SH-SY5Y (cell line): ENCODE results near the gene TGFBR3.

Experiments used
- GATA2 ChIP-seq: IDR thresholded peaks from 2 replicates; pipeline ENCODE4 v1.6.1; 2011; ENCODE audit warnings: mild to moderate bottlenecking, low read depth, low read length
- GATA3 ChIP-seq: IDR thresholded peaks from 2 replicates; pipeline ENCODE4 v1.6.1; 2011; ENCODE audit warnings: low read depth, mild to moderate bottlenecking, low read length, moderate library complexity

The TGFBR3 gene

DNA sequence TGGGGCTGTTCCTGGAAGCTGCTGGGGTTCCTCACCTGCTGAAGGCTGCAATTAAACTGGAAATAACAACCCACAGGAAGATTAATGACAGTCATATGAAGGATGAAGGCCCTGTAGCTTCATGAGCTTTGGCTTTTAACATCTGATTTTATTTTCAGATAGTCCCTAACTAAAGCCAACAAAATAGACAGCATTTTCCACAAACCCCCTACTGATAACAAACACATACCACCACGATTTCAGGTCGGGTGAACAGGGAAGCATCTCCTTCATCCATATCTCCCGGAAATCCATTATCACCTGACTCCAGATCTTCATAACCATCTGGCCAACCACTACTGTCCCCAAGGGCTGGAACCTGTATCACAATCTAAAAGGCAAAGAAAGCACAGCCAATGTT lies 169.6 kb downstream of the TGFBR3 start:
- TF ChIP-seq GATA3 (no peak), GATA2 (no peak)

DNA sequence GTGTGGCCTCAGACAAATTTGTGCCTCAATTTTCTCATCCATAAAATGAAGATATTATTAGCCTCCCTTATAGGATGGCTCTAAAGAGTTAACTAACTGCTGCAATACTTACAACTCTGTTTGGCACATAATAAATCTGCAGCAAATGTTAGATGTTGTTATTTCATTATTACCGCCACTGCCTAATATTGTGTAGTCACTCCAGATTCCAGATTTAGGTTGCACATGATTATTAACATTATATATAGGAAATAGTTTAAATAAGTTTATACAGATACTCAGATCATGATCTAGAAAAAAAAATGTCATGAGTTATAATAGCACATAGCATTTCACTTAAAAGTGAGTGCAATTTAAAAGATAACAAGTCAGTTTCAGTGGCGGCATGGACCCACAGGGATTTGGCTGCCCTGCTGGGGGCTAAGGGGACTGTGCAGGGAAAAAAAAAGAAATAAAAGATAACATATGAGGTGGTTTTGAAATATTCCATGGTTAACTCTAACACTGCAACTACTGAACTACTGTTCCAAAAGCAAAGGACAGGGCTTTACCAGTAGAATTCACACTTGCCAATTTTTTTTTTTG lies 170.4 kb downstream of the TGFBR3 start:
- no peak for TF ChIP-seq GATA3
- no peak for TF ChIP-seq GATA2

GRCh38 chr1:91714867-91715381 lies 171.0 kb downstream of the TGFBR3 start:
- TF ChIP-seq GATA3 = no peak
- TF ChIP-seq GATA2 = no peak

- TF ChIP-seq GATA2 (no peak), GATA3 (no peak)
These were observed 172.7 kb downstream of the TGFBR3 start for GRCh38 chr1:91712981-91713841.

- no peak for TF ChIP-seq GATA3
- no peak for TF ChIP-seq GATA2
These were observed 173.6 kb downstream of the TGFBR3 start for GRCh38 chr1:91712393-91712792.

- no peak for TF ChIP-seq GATA2
- no peak for TF ChIP-seq GATA3
These were observed 174.3 kb downstream of the TGFBR3 start for GRCh38 chr1:91711504-91712247.

- TF ChIP-seq GATA2 = no peak
- no peak for TF ChIP-seq GATA3
These were observed 175.7 kb downstream of the TGFBR3 start for GRCh38 chr1:91710261-91710660.

DNA sequence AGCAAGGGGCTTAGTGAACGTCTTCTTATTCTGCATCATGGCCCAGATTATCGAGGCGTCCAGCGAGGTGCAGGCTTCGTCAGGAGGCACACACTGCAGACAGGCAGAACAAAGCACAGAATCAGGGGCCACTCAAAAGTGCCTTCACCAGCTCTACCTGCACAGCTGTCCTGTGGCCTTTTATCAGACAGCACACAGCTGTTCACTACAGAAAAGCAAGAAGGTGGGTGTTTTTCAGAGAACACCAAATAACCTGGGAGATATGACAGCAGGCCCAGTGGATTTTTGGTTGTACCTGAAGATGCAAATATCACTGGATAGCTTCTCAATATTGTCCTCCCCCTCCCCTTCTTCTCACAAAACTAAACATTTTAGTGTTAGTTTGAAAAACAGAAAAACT lies 177.3 kb downstream of the TGFBR3 start:
- TF ChIP-seq GATA3 (no peak), GATA2 (no peak)

GRCh38 chr1:91707890-91708218 lies 178.1 kb downstream of the TGFBR3 start:
- no peak for TF ChIP-seq GATA2
- no peak for TF ChIP-seq GATA3

DNA sequence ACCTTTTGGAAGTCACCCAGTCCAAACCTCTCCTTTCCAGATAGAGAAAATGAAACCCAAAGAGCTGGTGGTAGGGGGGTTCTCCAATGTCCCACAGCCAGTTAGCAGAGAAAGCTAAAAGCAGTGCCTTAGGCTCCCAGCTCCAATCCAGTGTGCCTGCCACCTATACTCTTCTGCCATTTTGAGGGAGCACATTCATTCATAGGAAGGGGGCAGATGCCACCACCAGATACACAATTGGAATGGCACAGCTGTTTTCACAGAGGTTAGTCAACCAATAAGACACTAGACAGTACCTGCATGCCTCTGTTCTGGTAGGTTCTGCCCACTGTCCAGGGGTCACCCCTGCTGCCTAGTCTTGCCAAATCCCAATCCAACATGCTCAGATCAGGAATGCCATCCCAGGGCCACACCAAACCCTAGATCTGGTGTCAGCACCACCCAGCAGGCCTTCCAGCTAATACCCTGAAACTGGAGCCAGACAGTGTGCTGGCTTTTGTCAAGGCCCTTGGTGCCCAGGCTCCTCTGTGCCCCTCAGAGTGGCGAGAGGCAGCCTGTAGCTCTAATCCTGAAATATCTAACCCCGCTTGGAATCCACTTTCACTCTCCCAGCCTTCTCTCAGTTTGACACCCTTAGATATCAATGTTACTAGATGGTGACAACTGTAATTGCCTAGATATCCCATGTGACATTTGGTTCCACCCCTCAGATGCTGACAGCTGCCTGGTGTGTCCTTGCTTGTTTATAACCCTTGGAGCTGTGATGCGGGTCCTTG lies 178.6 kb downstream of the TGFBR3 start:
- TF ChIP-seq GATA3 (no peak), GATA2 (no peak)

GRCh38 chr1:91706140-91706957 lies 179.6 kb downstream of the TGFBR3 start:
- TF ChIP-seq GATA2 = no peak
- TF ChIP-seq GATA3 = no peak

DNA sequence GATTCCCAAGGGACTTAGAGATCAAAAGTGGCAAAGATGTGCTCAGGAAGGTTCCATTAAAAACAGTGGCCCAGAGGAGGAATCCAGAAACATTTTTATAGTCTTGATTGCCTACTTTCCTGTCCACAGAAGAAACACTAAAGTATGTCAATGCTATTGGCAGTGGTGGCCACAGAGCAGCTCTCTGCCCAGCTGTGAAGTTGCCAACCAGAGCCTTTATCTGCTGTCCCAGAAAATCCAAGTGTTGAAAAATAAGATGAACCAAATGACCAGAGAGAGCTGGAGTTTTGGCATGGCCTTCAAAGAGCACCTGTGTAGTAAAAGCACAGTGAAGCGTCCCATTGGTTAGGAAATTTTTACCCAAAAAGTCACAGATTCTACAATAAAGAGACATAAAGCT lies 181.2 kb downstream of the TGFBR3 start:
- TF ChIP-seq GATA2 = no peak
- TF ChIP-seq GATA3 = no peak

- no peak for TF ChIP-seq GATA3
- no peak for TF ChIP-seq GATA2
These were observed 182.9 kb downstream of the TGFBR3 start for GRCh38 chr1:91703095-91703494.
